GM23338 (cell line): ENCODE measurements around the gene GSTT4. TPM values are rescaled to one million over a fixed set of nuclear protein-coding genes. Genes with fewer than 3 reads are reported as not detected.

Experiments
- ATAC-seq: fragments of 200-7000 bp; cut with Tn5 transposase; 3 replicates; pipeline ENCODE4 v1.9.1; 2020
- DNase-seq: peaks from one replicate; pipeline ENCODE4 v3.0.0-alpha.2; 2015; ENCODE audit warnings: low spot score
- H2AFZ ChIP-seq: fragments of 200-600 bp; sonication (generic); 2 replicates; pipeline ENCODE4 v1.8.0; 2016; ENCODE audit warnings: antibody characterized with exemption, mild to moderate bottlenecking, moderate library complexity
- H3F3A ChIP-seq: fragments of 200-600 bp; sonication (generic); replicated peaks from 2 replicates; pipeline ENCODE4 v1.8.0; 2017; ENCODE audit warnings: antibody characterized with exemption, mixed run types, low read depth
- H3K27ac ChIP-seq: fragments of 200-600 bp; sonication (generic); 2 replicates; pipeline ENCODE4 v1.6.1; 2016; ENCODE audit warnings: low read depth
- H3K27me3 ChIP-seq: fragments of 200-600 bp; sonication (generic); 2 replicates; pipeline ENCODE4 v1.8.0; 2016; ENCODE audit warnings: mild to moderate bottlenecking, mixed run types, moderate library complexity; ENCODE audit not compliant: insufficient read depth
- H3K36me3 ChIP-seq: fragments of 200-600 bp; sonication (generic); 2 replicates; pipeline ENCODE4 v1.8.0; 2016; ENCODE audit warnings: mild to moderate bottlenecking; ENCODE audit not compliant: insufficient read depth
- H3K4me1 ChIP-seq: fragments of 200-600 bp; sonication (generic); 2 replicates; pipeline ENCODE4 v1.8.0; 2016; ENCODE audit warnings: mild to moderate bottlenecking, moderate library complexity; ENCODE audit not compliant: insufficient read depth
- H3K4me2 ChIP-seq: fragments of 200-600 bp; sonication (generic); 2 replicates; pipeline ENCODE4 v1.7.1; 2017; ENCODE audit warnings: mixed run types
- H3K4me3 ChIP-seq: fragments of 200-600 bp; sonication (generic); 2 replicates; pipeline ENCODE4 v1.6.1; 2016; ENCODE audit warnings: mixed run types
- H3K79me2 ChIP-seq: fragments of 200-600 bp; sonication (generic); replicated peaks from 2 replicates; pipeline ENCODE4 v1.8.0; 2017; ENCODE audit warnings: mild to moderate bottlenecking; ENCODE audit not compliant: insufficient read depth
- H3K9me2 ChIP-seq: fragments of 200-600 bp; sonication (generic); 2 replicates; pipeline ENCODE4 v1.8.0; 2017; ENCODE audit not compliant: insufficient read depth
- H4K20me1 ChIP-seq: fragments of 200-600 bp; sonication (generic); replicated peaks from 2 replicates; pipeline ENCODE4 v1.8.0; 2017; ENCODE audit warnings: mild to moderate bottlenecking; ENCODE audit not compliant: insufficient read depth
- H3K27ac Mint-ChIP-seq: 2 replicates; pipeline ENCODE4 v1.8.0; 2020; ENCODE audit warnings: inconsistent platforms, mild to moderate bottlenecking, moderate library complexity, mixed read lengths
- H3K27me3 Mint-ChIP-seq: 3 replicates; pipeline ENCODE4 v1.8.0; 2022; ENCODE audit warnings: low read depth, mild to moderate bottlenecking, moderate library complexity, mixed read lengths, inconsistent platforms; ENCODE audit not compliant: insufficient read depth, poor library complexity
- H3K36me3 Mint-ChIP-seq: 3 replicates; pipeline ENCODE4 v1.8.0; 2021; ENCODE audit warnings: low read depth, mild to moderate bottlenecking, inconsistent platforms, moderate library complexity, mixed read lengths
- H3K4me1 Mint-ChIP-seq: 3 replicates; pipeline ENCODE4 v1.8.0; 2020; ENCODE audit warnings: mild to moderate bottlenecking, inconsistent platforms, mixed read lengths
- H3K4me3 Mint-ChIP-seq: 3 replicates; pipeline ENCODE4 v1.8.0; 2021; ENCODE audit warnings: moderate library complexity, mild to moderate bottlenecking, inconsistent platforms, mixed read lengths
- H3K9me3 Mint-ChIP-seq: 3 replicates; pipeline ENCODE4 v1.8.0; 2020; ENCODE audit warnings: moderate library complexity, mild to moderate bottlenecking, inconsistent platforms, mixed read lengths
- CREB1 ChIP-seq: fragments of 250-450 bp; sonication (Bioruptor Pico); IDR thresholded peaks from 2 replicates; pipeline ENCODE4 v1.5.0; 2020; ENCODE audit warnings: low read depth, mild to moderate bottlenecking, moderate library complexity
- EZH2 ChIP-seq: fragments of 200-600 bp; sonication (generic); IDR thresholded peaks from one replicate; pipeline ENCODE4 v1.8.0; 2017; ENCODE audit warnings: antibody characterized with exemption, mild to moderate bottlenecking, low read depth; ENCODE audit not compliant: unreplicated experiment
- EZH2phosphoT487 ChIP-seq: fragments of 200-600 bp; sonication (generic); IDR thresholded peaks from one replicate; pipeline ENCODE4 v1.8.1; 2018; ENCODE audit warnings: antibody characterized with exemption; ENCODE audit not compliant: unreplicated experiment
- JUNB ChIP-seq: IDR thresholded peaks from one replicate; pipeline ENCODE4 v1.6.1; 2016; ENCODE audit warnings: antibody characterized with exemption; ENCODE audit not compliant: unreplicated experiment
- NANOG ChIP-seq: IDR thresholded peaks from 2 replicates; pipeline ENCODE4 v1.6.1; 2016; ENCODE audit warnings: antibody characterized with exemption, borderline replicate concordance
- POLR2AphosphoS5 ChIP-seq: IDR thresholded peaks from 2 replicates; pipeline ENCODE4 v1.6.1; 2016; ENCODE audit warnings: antibody characterized with exemption, low read depth
- STAT1 ChIP-seq: IDR thresholded peaks from one replicate; pipeline ENCODE4 v1.6.1; 2016; ENCODE audit warnings: antibody characterized with exemption; ENCODE audit not compliant: unreplicated experiment
- ZNF114 ChIP-seq: fragments of 250-450 bp; sonication (Bioruptor Pico); IDR thresholded peaks from 2 replicates; pipeline ENCODE4 v1.5.0; 2020; ENCODE audit warnings: mild to moderate bottlenecking, moderate library complexity
- ZNF331 ChIP-seq: fragments of 250-450 bp; sonication (Bioruptor Pico); IDR thresholded peaks from 2 replicates; pipeline ENCODE4 v1.5.0; 2020; ENCODE audit warnings: low read depth, mild to moderate bottlenecking, moderate library complexity
- polyA plus RNA-seq: library from polyadenylated mRNA; unstranded; fragments of >200 nt; fragmentation: Nextera tagmentation; extraction: Ambion mirVana; gene quantifications from 2 replicates; pipeline ENCODE4 v1.2.1, GENCODE V29; 2016
- total RNA-seq: library from RNA; depleted of rRNA; stranded (reverse); fragments of >200 nt; shearing (Covaris generic); gene quantifications from 2 replicates; pipeline ENCODE4 v1.2.3, GENCODE V29; 2014
- TF ChIP-seq, protein P1 (sequence below): IDR thresholded peaks from 2 replicates; pipeline ENCODE4 v1.6.1; 2016; ENCODE audit warnings: antibody characterized with exemption
- TF ChIP-seq, protein P2 (sequence below), 2 experiments: fragments of 200-600 bp in 1 of 2; sonication (generic) in 1 of 2; conservative IDR thresholded peaks; 2 replicates each; pipeline versions ENCODE4 v1.5.1 to v1.6.1; 2016 to 2017; ENCODE audit warnings: antibody characterized with exemption in 2 of 2, low read depth in 2 of 2, mild to moderate bottlenecking in 2 of 2, moderate library complexity in 1 of 2
- TF ChIP-seq, protein P3 (sequence below): fragments of 250-450 bp; sonication (Bioruptor Pico); IDR thresholded peaks from 2 replicates; pipeline ENCODE4 v1.5.0; 2020; ENCODE audit warnings: mild to moderate bottlenecking, moderate library complexity
- TF ChIP-seq, protein P4 (sequence below): IDR thresholded peaks from one replicate; pipeline ENCODE4 v1.6.1; 2018; ENCODE audit warnings: antibody characterized with exemption; ENCODE audit not compliant: unreplicated experiment

Gene GSTT4
- total and polyA plus RNA-seq, 2 experiments from 2014 or later, result not detected

DNA sequence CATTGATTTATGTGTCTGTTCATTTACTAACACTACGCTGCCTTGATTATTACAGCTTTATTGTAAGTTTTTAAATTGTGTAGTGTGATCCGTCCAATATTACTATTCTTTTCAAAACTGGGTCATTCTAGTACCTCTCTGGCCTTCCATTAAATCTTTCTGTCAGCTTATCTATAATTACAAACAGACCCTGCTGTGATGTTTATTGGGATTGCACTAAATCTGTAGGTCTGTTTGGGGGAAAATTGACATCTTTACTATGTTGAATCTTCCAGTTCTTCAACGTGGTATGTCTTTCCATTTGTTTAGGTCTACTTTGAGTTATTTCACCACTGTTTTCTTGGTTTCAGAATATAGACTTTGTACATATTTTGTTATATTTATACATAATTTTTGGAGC, 21.5 kb upstream of the GSTT4 start:
- Mint-ChIP-seq H3K27me3 (peaks cover 5% of the 10 kb centered on the region), H3K36me3 (no peaks in the 10 kb centered on the region)

More for the DNA sequence above, 21.5 kb upstream of the GSTT4 start:
- H3K27ac ChIP-seq, result no peak overlapping the region
- no peak overlapping the region for H2AFZ ChIP-seq
- H3K9me2 ChIP-seq, result no peaks in the 10 kb centered on the region
- no peaks in the 10 kb centered on the region for H3K27me3 ChIP-seq
- peaks cover 62% of the 10 kb centered on the region for H3K79me2 ChIP-seq
- H3K4me3 ChIP-seq, result no peak overlapping the region
- no peaks in the 10 kb centered on the region for H3K9me3 Mint-ChIP-seq
- no peaks in the 10 kb centered on the region for H3K36me3 ChIP-seq
- no peak overlapping the region for H3K27ac Mint-ChIP-seq
- H3K4me1 ChIP-seq, result no peaks in the 10 kb centered on the region
- TF ChIP-seq POLR2AphosphoS5, result no peak
- no peak for TF ChIP-seq EZH2
- TF ChIP-seq, protein P1, sequence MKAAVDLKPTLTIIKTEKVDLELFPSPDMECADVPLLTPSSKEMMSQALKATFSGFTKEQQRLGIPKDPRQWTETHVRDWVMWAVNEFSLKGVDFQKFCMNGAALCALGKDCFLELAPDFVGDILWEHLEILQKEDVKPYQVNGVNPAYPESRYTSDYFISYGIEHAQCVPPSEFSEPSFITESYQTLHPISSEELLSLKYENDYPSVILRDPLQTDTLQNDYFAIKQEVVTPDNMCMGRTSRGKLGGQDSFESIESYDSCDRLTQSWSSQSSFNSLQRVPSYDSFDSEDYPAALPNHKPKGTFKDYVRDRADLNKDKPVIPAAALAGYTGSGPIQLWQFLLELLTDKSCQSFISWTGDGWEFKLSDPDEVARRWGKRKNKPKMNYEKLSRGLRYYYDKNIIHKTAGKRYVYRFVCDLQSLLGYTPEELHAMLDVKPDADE, result no peak
- no peak for TF ChIP-seq JUNB
- TF ChIP-seq NANOG, result no peak
- TF ChIP-seq, protein P2, sequence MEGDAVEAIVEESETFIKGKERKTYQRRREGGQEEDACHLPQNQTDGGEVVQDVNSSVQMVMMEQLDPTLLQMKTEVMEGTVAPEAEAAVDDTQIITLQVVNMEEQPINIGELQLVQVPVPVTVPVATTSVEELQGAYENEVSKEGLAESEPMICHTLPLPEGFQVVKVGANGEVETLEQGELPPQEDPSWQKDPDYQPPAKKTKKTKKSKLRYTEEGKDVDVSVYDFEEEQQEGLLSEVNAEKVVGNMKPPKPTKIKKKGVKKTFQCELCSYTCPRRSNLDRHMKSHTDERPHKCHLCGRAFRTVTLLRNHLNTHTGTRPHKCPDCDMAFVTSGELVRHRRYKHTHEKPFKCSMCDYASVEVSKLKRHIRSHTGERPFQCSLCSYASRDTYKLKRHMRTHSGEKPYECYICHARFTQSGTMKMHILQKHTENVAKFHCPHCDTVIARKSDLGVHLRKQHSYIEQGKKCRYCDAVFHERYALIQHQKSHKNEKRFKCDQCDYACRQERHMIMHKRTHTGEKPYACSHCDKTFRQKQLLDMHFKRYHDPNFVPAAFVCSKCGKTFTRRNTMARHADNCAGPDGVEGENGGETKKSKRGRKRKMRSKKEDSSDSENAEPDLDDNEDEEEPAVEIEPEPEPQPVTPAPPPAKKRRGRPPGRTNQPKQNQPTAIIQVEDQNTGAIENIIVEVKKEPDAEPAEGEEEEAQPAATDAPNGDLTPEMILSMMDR (conservative IDR thresholded peaks at IDR 0.05; ENCODE audit: low read depth in 2 of 2), result no peak
- TF ChIP-seq CREB1 (CRISPR knock-in tag), result no peak
- TF ChIP-seq, protein P3, sequence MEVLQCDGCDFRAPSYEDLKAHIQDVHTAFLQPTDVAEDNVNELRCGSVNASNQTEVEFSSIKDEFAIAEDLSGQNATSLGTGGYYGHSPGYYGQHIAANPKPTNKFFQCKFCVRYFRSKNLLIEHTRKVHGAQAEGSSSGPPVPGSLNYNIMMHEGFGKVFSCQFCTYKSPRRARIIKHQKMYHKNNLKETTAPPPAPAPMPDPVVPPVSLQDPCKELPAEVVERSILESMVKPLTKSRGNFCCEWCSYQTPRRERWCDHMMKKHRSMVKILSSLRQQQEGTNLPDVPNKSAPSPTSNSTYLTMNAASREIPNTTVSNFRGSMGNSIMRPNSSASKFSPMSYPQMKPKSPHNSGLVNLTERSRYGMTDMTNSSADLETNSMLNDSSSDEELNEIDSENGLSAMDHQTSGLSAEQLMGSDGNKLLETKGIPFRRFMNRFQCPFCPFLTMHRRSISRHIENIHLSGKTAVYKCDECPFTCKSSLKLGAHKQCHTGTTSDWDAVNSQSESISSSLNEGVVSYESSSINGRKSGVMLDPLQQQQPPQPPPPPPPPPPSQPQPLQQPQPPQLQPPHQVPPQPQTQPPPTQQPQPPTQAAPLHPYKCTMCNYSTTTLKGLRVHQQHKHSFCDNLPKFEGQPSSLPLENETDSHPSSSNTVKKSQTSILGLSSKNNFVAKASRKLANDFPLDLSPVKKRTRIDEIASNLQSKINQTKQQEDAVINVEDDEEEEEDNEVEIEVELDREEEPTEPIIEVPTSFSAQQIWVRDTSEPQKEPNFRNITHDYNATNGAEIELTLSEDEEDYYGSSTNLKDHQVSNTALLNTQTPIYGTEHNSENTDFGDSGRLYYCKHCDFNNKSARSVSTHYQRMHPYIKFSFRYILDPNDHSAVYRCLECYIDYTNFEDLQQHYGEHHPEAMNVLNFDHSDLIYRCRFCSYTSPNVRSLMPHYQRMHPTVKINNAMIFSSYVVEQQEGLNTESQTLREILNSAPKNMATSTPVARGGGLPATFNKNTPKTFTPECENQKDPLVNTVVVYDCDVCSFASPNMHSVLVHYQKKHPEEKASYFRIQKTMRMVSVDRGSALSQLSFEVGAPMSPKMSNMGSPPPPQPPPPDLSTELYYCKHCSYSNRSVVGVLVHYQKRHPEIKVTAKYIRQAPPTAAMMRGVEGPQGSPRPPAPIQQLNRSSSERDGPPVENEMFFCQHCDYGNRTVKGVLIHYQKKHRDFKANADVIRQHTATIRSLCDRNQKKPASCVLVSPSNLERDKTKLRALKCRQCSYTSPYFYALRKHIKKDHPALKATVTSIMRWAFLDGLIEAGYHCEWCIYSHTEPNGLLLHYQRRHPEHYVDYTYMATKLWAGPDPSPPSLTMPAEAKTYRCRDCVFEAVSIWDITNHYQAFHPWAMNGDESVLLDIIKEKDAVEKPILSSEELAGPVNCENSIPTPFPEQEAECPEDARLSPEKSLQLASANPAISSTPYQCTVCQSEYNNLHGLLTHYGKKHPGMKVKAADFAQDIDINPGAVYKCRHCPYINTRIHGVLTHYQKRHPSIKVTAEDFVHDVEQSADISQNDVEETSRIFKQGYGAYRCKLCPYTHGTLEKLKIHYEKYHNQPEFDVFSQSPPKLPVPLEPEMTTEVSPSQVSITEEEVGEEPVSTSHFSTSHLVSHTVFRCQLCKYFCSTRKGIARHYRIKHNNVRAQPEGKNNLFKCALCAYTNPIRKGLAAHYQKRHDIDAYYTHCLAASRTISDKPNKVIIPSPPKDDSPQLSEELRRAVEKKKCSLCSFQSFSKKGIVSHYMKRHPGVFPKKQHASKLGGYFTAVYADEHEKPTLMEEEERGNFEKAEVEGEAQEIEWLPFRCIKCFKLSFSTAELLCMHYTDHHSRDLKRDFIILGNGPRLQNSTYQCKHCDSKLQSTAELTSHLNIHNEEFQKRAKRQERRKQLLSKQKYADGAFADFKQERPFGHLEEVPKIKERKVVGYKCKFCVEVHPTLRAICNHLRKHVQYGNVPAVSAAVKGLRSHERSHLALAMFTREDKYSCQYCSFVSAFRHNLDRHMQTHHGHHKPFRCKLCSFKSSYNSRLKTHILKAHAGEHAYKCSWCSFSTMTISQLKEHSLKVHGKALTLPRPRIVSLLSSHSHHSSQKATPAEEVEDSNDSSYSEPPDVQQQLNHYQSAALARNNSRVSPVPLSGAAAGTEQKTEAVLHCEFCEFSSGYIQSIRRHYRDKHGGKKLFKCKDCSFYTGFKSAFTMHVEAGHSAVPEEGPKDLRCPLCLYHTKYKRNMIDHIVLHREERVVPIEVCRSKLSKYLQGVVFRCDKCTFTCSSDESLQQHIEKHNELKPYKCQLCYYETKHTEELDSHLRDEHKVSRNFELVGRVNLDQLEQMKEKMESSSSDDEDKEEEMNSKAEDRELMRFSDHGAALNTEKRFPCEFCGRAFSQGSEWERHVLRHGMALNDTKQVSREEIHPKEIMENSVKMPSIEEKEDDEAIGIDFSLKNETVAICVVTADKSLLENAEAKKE (CRISPR knock-in tag), result no peak
- TF ChIP-seq ZNF331 (CRISPR knock-in tag), result no peak
- TF ChIP-seq ZNF114 (CRISPR knock-in tag), result no peak
- TF ChIP-seq STAT1, result no peak
- TF ChIP-seq, protein P4, sequence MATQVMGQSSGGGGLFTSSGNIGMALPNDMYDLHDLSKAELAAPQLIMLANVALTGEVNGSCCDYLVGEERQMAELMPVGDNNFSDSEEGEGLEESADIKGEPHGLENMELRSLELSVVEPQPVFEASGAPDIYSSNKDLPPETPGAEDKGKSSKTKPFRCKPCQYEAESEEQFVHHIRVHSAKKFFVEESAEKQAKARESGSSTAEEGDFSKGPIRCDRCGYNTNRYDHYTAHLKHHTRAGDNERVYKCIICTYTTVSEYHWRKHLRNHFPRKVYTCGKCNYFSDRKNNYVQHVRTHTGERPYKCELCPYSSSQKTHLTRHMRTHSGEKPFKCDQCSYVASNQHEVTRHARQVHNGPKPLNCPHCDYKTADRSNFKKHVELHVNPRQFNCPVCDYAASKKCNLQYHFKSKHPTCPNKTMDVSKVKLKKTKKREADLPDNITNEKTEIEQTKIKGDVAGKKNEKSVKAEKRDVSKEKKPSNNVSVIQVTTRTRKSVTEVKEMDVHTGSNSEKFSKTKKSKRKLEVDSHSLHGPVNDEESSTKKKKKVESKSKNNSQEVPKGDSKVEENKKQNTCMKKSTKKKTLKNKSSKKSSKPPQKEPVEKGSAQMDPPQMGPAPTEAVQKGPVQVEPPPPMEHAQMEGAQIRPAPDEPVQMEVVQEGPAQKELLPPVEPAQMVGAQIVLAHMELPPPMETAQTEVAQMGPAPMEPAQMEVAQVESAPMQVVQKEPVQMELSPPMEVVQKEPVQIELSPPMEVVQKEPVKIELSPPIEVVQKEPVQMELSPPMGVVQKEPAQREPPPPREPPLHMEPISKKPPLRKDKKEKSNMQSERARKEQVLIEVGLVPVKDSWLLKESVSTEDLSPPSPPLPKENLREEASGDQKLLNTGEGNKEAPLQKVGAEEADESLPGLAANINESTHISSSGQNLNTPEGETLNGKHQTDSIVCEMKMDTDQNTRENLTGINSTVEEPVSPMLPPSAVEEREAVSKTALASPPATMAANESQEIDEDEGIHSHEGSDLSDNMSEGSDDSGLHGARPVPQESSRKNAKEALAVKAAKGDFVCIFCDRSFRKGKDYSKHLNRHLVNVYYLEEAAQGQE, result no peak
- TF ChIP-seq EZH2phosphoT487, result no peak
- peaks cover 14% of the 10 kb centered on the region; the same call in 1 of the 2 replicates for H4K20me1 ChIP-seq
- H3K4me1 Mint-ChIP-seq, result peaks cover 6% of the 10 kb centered on the region; the same call in 2 of the 3 replicates
- no peaks in the 10 kb centered on the region for H3F3A ChIP-seq
- H3K4me2 ChIP-seq, result no peak overlapping the region
- DNase-seq (no peak), ATAC-seq (no peak)
- no peak overlapping the region for H3K4me3 Mint-ChIP-seq
